Measurements from ENCODE around the gene NKD1. TPM values are rescaled to one million over a fixed set of nuclear protein-coding genes. Genes with fewer than 3 reads are reported as not detected.
A peak's percentile ranks its signal among the peaks of the same experiment; 100 is the strongest.

The NKD1 gene
- total RNA-seq, 1 donor from 2014 or later, result 0.33 TPM

DNA sequence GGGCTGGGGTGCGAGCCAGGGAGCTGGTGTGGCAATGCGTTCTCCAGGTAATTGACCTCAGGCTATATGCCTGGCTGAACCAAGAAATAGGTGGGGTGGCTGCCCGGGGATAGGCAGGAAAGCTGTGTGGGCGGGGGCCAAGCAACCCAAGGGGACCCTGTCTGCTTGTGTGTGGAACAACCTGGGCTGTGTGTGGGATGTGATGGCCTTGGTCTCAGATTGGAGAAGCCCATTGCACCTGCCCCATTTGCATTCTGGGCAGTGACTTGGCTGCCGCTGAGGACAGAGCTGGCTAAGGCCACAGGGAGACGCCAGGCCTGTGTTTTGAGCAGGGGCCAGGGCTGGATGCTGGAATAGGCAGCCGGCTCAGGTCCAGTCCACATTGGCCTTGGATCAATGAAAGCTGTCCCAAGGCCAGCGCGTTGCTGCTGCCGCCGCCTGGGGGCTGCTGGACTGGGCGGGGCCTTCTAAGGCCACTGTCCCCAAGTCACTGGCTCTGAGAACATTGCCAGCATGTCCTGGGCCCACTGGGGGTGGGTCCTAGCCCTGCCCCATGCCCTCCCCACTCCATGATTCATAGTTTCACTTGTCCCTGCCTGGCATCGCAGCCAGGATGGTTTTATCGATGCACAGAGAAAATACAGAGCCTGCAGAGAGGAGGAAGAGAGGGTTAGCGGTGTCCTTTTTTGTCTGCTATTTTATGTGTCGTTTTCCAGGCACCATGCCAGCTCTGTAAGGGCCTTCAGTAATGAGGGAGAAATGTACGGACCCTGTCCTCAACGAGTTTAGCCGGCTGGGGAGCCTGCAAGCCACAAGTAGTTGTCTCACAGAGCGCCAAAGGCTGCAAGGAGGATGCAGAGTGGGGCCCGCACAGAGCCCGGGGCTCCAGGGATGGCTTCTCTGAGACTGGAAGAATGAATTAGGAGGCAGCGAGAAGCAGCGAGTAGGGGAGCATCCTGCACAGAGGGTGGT lies 43.9 kb downstream of the NKD1 start:
- TF ChIP-seq, protein P1, sequence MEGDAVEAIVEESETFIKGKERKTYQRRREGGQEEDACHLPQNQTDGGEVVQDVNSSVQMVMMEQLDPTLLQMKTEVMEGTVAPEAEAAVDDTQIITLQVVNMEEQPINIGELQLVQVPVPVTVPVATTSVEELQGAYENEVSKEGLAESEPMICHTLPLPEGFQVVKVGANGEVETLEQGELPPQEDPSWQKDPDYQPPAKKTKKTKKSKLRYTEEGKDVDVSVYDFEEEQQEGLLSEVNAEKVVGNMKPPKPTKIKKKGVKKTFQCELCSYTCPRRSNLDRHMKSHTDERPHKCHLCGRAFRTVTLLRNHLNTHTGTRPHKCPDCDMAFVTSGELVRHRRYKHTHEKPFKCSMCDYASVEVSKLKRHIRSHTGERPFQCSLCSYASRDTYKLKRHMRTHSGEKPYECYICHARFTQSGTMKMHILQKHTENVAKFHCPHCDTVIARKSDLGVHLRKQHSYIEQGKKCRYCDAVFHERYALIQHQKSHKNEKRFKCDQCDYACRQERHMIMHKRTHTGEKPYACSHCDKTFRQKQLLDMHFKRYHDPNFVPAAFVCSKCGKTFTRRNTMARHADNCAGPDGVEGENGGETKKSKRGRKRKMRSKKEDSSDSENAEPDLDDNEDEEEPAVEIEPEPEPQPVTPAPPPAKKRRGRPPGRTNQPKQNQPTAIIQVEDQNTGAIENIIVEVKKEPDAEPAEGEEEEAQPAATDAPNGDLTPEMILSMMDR (IDR thresholded peaks at IDR 0.05; ENCODE audit: insufficient read depth, low read length, poor library complexity, severe bottlenecking), result no peak
- no peak overlapping the region for H3K4me3 ChIP-seq (ENCODE audit: low read depth, low read length)
- DNase-seq (ENCODE audit: low read depth), result no peak
- H3K36me3 ChIP-seq (ENCODE audit: control insufficient read depth, insufficient read depth, low read length), result no peaks in the 10 kb centered on the region
- H3K27me3 ChIP-seq (ENCODE audit: control insufficient read depth, insufficient read depth, low read length), result no peaks in the 10 kb centered on the region

GRCh38 chr16:50592996-50593395 lies 44.8 kb downstream of the NKD1 start:
- TF ChIP-seq, protein P1 (IDR thresholded peaks at IDR 0.05; ENCODE audit: insufficient read depth, low read length, poor library complexity, severe bottlenecking), result no peak
- Histone ChIP-seq H3K36me3 (ENCODE audit: control insufficient read depth, insufficient read depth, low read length) (no peaks in the 10 kb centered on the region), H3K27me3 (ENCODE audit: control insufficient read depth, insufficient read depth, low read length) (no peaks in the 10 kb centered on the region), H3K4me3 (ENCODE audit: low read depth, low read length) (no peak overlapping the region)
- no peak for DNase-seq (ENCODE audit: low read depth)

DNA sequence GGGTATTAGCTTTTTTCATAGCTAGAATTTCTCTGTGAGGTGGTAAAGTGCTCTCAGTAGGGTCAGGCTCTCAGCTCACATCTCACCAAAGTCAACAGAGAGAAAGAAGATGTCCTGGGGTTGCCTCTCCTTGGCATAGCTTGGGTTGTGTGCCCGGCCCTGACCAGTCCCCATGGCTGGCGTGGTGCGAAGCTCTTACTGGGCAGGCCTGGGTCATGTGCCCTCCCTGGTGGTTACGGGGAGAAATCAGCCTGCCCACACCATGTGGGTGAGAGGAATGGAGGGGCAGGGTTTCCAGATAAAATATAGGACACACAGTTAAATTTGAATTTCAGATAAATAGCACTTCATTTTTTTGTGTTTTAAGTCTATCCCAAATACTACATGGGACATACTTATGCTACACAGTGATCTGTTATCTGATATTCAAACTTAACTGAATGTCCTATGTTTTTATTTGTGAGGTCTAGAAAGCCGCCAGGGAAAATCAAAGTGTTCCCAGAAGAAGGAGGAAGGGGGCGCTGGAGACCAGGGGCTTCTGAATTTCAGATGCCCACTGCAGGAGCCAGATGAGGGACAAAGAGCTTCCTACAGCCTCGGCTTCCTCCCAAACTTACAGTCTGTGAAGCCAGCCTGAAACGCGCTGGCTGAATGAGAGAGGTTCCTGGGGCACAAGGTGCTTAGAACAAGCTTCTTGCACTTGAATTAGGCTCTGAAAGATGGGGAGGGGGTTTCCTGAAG lies 45.4 kb downstream of the NKD1 start:
- no peak for DNase-seq (ENCODE audit: low read depth)

DNA sequence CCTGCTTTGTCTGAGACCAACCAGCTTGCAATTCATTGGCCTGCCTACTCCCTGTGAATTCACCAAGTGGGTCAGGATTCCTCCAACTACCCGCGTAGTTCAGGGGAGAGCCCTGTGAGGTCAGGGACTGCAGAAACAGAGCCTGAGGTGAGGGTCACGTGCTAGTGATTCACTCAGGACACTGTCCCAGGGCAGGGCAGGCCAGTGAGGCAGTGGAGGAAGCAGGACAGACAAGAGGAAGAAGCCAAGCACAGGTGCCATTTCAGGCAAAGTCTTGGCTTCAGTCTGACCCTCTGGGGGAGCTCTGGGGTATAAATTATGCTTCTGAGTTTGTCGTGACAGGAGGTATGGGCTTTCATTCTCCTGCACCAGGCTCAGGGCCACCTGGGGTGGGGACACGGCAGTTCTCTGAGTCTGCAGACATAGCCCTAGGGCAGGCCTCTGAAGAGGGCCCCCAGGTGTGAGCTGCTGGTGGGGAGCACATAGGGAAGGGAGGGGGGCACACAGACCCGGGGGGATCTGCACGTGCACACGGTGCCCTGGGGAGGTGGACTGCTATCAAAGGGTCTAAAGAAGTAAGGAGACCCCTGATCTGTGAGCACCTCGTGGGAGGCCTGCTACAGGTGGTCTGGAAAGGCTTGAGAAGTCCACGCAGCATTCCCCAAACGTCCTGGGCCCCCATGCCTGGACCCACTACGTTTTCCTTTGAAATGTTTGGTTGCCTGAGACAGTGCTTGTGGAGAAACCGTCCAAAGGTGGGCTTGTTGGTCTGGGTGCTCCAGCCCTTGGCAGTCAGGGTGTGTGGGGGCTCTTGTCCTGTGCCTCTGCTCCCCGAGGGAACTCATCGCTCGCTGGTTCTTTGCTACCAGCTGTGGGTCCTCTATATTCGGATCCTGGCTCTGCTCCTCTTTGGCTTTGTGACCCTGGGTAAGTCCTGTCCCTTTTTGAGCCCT lies 46.4 kb downstream of the NKD1 start:
- Histone ChIP-seq H3K4me3 (ENCODE audit: low read depth, low read length) (no peak overlapping the region), H3K27me3 (ENCODE audit: control insufficient read depth, insufficient read depth, low read length) (no peaks in the 10 kb centered on the region), H3K36me3 (ENCODE audit: control insufficient read depth, insufficient read depth, low read length) (no peaks in the 10 kb centered on the region)
- DNase-seq (ENCODE audit: low read depth), result no peak
- TF ChIP-seq, protein P1 (IDR thresholded peaks at IDR 0.05; ENCODE audit: insufficient read depth, low read length, poor library complexity, severe bottlenecking), result no peak

More for the DNA sequence above, 45.4 kb downstream of the NKD1 start:
- Histone ChIP-seq H3K36me3 (ENCODE audit: control insufficient read depth, insufficient read depth, low read length) (no peaks in the 10 kb centered on the region), H3K27me3 (ENCODE audit: control insufficient read depth, insufficient read depth, low read length) (no peaks in the 10 kb centered on the region), H3K4me3 (ENCODE audit: low read depth, low read length) (no peak overlapping the region)
- TF ChIP-seq, protein P1 (IDR thresholded peaks at IDR 0.05; ENCODE audit: insufficient read depth, low read length, poor library complexity, severe bottlenecking), result peak; percentile 27

DNA sequence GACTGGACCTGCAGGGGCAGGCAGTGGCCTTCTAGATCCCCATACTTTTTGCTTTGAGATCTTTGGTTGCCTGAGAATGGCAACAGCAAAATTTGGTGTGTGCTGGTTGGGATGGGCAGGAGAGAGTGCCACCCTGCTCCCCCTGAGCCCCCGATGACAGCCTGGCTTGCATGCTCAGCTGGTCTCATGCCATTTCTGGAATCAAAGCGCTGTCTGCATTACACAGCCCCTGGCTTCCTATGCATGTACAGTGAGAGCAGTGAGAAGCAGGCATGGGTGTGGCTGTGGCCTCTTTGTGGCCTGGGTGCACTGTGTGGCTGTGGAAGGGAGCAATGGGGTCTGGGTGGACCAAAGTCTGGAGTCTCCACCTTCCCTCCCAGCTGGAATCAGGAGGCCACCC lies 47.7 kb downstream of the NKD1 start:
- TF ChIP-seq, protein P1 (IDR thresholded peaks at IDR 0.05; ENCODE audit: insufficient read depth, low read length, poor library complexity, severe bottlenecking), result no peak
- no peak overlapping the region for H3K4me3 ChIP-seq (ENCODE audit: low read depth, low read length)
- H3K27me3 ChIP-seq (ENCODE audit: control insufficient read depth, insufficient read depth, low read length), result no peaks in the 10 kb centered on the region
- DNase-seq (ENCODE audit: low read depth), result no peak
- H3K36me3 ChIP-seq (ENCODE audit: control insufficient read depth, insufficient read depth, low read length), result no peaks in the 10 kb centered on the region
